Hippocampal formation (tissue), 2 donors: ENCODE measurements around the gene GPBP1.
A peak's percentile ranks its signal among the peaks of the same experiment; 100 is the strongest.
"Not testable (repeated sequence)": the region's sequence is repeated elsewhere in the genome, so short reads cannot be mapped to it uniquely, and the experiment has no call there.

Experiments used
- DNase-seq, 2 donors: peaks; one replicate each; lab custom pipeline; 2025; lab: John Stamatoyannopoulos, UW

GPBP1 gene, protein sequence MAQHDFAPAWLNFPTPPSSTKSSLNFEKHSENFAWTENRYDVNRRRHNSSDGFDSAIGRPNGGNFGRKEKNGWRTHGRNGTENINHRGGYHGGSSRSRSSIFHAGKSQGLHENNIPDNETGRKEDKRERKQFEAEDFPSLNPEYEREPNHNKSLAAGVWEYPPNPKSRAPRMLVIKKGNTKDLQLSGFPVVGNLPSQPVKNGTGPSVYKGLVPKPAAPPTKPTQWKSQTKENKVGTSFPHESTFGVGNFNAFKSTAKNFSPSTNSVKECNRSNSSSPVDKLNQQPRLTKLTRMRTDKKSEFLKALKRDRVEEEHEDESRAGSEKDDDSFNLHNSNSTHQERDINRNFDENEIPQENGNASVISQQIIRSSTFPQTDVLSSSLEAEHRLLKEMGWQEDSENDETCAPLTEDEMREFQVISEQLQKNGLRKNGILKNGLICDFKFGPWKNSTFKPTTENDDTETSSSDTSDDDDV

DNA sequence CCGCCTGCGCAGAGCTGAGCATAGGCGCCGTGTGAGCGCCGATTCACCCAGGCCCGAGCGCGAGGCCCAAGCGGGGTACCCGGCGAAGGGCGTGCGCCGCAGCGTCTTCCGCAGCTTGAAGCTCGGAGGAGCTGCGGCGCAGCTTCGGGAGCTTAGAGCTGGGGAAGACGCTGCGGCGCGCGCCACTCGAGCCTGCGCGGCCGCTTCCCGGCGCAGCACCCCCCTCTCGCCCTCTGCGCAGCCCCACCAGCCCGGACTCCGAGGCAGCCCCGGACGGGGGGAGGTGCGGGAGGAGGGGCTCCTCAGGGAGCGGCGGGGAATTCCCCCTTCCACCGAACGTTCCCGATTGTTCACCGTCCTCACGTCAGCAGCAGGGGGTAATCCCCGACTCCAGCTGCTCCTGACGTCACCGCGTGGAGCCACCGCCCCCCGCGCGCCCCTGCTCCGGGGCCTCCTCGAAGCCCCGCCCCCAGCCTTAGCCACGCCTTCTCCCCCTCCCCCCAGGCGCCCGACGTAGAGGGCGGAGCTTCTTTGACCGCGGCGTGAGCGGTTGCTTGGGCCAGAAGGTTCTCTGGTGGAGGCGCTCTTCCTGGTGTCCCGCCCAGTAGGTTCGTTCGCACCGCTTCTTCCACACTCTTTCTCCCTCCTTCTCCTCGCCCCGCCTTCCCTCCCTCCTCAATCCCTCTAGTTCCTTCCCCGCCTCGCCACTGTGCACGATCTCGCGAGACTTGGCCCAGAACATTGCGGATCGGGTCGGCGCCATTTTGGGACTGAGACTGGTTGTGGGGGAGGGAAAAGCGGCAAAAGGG lies at the start of gene GPBP1:
Gene GPBP1, plus strand, starts transcription at position 741 of the 809 bp plus-strand sequence. CDS start 40,072 bp downstream, outside the sequence.
- peak; percentile 97 to 98 for DNase-seq

DNA sequence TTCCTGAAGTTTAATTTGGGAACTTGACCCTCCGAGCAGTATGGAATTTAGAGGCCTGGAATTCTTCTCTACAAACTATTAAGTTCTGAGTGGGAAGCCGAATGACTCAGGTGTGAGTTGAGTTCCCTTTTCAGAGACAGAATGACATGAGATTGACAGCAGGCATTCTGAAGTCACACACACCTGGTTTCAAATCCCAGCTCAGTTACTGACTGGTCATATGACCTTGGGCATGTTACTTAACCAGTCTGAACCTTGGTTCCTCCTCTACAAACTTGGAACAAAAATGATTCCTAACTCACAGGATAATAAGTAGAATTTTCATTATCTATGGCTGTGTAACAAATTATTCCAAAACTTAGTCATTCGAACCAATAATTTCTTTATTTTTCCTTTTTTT lies 45.5 kb upstream of the GPBP1 start:
- DNase-seq = no peak

DNA sequence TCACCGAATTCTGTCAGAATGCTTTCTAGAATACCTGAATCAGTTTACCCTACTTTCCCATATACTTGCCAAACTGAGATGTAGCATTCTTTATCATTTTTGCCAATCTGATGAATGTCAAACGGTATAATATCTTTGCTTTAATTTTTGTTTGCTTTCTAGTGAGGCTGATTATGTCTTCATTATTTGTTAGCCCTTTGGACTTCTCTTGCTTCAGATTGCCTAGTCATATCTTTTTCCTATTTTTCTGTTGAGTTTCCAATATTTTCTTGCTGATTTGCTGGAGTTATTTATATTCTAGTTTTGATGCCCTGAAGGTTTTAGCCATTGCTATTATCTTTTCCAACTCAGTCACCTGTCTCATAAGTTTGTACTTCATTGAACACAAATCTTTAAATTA lies 40.3 kb upstream of the GPBP1 start:
- no peak for DNase-seq

DNA sequence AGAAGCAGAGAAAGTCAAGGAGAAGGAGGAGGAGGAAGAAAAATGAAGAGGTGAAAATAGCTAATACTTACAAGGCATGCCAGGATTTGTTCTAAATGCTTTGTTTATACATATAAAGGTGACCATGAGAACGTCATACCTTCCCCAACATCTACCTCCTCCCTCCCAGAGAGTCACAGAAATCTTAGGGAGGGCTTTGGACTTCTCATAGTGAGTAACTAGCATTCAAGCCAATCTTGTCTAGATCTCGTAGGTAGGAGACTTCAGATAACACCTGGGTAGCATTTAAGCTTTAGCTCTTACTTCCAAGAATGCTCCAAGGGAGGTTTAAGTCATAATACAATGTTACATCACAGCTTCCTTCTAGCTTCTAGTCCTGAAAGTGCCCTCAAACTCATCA lies 36.5 kb upstream of the GPBP1 start:
- DNase-seq = no peak

DNA sequence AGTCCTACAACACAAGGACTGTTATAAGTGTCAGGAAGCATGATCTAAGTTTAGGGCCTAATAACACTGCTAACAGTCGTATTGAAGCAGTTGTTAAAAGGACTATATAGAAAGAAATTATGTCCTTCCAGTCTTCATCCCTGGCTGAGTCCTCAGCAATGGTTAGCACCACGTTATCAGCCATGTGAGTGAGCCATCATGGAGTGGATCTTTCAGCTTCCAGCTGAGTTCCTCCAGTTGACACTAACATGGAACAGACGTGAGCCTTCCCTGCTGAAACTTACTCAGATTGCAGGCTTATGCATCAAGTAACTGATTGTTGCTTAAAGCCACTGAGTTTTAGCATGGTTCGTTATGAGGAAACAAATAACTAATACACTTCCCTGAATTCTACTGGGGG lies 21.5 kb upstream of the GPBP1 start:
- no peak for DNase-seq

DNA sequence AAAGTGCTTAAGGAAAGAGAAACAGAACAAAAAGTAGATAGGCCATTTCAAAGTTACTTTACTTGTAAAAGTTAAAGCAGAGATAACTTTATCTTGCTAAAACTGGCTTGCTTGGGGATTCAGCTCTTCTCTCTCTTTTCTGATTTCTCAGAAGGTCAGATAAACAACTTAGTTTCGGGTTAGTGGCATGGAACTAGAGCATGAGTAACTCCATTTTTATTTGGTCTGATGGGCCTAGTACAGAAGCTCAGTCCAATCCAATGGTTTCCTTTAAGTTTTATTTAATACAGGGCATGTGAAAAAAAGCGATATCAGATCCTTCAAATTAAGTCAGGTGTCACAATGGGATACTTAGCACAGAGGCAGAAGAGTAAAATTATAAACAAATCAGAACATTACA lies 18.8 kb upstream of the GPBP1 start:
- DNase-seq = no peak

DNA sequence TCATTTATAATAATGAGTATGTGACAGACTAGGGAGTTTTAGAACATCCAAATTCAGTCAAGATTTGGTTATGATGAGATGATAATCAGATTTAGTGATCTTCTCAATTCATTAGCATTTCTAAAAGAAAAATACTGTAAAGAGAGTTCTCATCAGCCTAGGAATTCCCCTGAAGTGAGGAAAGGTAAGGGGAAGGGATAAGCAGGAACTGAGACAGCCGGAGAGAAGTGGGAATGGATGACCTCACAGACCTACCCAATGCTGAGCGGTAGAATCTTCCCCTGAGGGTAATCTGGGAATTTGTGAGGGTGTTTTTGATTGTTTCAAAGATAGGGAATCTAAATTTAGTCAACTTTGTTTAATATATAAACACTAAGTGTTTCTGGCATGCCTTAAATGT lies 16.7 kb upstream of the GPBP1 start:
- DNase-seq = no peak

DNA sequence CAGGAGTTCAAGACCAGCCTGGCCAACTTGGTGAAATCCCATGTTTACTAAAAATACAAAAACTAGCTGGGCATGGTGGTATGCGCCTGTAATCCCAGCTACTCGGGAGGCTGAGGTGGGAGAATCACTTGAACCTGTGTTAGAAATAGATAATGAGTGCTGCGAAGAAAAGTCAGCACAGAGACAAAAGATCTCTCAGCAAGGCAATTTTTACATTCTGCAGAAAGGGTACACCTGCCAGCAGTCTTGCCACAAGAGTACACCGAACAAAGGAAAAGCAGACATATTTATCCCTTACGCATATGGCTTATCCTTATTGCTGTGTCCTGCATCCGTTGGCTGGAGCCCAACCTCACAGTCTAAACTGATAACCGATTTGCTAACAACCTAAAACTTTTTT lies 16.2 kb upstream of the GPBP1 start:
- DNase-seq = no peak

DNA sequence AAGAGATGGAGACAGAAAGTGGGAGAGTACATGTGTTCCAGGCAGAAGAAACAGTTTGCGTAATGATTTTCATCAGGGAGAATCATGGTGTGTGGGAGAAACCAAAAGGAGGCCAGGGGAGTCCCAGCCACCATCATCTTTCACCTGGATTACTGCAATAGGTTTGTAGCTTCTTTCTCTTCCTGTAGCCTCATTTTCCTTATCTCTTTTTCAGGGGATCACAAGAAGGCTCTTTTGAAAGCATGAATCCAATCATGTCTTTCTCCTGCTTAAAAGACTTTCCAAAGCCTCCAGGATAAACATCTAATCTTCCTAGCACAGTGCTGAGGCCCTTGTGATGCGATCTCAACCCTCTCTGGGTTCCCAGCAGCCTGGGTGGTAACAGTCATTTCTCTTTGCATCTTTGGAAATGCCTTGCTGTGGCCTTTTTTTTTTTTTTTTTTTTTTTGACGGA lies 10.3 kb upstream of the GPBP1 start:
- no peak for DNase-seq

DNA sequence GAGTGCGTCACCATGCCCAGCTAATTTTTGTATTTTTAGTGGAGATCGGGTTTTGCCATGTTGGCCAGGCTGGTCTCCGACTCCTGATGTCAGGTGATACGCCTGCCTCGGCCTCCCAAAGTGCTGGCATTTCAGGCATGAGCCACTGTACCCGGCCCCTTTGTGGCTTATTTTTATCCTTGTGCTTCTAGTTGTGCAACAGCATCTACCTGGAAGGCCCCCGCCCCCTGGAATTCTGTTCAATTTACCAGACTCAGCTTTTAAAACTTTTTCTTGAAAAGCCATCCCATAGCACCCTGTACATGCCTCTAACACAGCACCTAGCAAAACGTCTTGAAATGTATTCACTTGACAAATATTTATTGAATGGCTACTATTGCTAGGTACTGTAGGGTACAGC lies 9.7 kb upstream of the GPBP1 start:
- DNase-seq = no peak

DNA sequence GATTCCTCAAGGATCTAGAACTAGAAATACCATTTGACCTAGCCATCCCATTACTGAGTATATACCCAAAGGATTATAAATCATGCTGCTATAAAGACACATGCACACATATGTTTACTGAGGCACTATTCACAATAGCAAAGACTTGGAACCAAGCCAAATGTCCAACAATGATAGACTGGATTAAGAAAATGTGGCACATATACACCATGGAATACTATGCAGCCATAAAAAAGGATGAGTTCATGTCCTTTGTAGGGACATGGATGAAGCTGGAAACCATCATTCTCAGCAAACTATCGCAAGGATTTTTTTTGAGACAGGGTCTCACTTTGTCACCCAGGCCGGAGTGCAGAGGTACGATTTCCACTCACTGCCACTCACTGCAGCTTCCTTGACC lies 8.7 kb upstream of the GPBP1 start:
- not testable (repeated sequence) for DNase-seq

DNA sequence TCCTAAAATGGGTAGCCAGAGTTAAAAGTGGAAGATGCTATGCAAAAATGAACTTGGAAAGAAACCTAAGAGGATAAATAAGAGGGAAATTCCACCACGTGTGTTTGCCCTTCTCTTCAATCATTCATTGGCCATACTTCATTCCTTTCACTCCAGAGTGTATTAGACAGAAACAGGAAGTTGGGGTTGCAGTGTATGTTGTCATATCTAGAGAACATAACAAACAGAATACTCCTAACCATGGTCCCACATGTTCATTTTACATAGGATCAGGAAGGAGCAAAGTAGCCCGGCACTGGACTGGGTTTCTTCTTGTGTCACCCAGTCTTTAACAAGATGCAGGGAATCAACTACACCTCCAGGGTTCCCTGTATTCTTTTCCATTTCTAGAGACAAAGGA lies 7.6 kb upstream of the GPBP1 start:
- no peak for DNase-seq

DNA sequence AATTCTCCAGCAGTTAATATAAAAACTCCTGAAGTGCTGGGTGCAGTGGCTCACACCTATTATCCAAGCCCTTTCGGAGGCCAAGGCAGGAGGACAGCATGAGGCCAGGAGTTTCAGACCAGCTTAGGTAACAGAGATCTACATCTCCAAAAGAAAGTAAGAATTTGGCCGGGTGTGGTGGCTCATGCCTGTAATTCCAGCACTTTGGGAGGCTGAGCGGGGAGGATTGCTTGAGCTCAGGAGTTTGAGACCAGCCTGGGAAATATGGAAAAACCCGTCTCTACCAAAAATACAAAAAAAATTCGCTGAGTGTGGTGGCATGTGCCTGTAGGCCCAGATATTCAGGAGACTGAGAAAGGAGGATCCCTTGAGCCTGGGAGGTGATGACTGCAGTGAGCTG lies 6.7 kb upstream of the GPBP1 start:
- no peak for DNase-seq

DNA sequence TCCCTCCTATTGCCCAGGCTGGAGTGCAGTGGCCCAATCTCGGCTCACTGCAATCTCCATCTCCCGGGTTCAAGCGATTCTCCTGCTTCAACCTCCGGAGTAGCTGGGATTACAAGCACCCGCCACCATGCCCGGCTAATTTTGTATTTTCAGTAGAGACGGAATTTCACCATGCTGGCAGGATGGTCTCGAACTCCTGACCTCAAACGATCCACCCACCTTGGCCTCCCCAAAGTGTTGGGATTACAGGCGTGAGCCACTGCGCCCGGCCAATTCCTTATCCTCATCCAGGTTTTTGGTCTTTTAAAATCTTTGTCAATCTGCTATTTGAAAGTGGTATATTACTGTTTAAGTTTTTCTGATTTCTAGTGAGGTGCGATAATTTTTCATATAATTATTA lies 3.7 kb upstream of the GPBP1 start:
- not testable (repeated sequence) for DNase-seq

DNA sequence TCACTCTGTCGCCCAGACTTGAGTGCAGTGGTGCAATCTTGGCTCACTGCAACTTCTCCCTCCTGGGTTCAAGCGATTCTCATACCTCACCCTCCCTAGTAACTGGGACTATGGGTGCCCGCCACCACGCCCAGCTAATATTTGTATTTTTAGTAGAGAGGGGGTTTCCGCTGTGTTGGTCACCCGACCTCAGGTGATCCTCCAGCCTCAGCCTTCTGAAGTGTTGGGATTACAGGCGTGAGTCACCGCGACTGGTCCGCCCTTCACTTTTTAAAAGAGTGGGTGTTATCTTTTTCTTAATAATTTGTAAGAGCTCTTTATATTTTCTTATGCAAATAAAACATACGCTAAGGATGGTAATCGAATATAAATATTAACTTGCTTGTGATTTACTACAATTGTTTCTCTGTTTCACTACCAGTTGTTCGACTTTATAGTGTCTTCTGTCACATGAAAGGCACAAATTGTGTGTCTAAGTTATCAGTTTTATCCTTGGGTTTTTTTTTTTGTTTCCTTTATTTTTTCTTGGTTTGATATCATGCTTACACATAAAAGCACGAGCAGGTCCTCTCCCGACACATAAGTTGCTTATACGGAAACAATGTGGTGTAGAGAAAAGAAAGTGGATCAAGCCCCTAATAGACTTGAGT lies 1.9 kb upstream of the GPBP1 start:
- no peak for DNase-seq

DNA sequence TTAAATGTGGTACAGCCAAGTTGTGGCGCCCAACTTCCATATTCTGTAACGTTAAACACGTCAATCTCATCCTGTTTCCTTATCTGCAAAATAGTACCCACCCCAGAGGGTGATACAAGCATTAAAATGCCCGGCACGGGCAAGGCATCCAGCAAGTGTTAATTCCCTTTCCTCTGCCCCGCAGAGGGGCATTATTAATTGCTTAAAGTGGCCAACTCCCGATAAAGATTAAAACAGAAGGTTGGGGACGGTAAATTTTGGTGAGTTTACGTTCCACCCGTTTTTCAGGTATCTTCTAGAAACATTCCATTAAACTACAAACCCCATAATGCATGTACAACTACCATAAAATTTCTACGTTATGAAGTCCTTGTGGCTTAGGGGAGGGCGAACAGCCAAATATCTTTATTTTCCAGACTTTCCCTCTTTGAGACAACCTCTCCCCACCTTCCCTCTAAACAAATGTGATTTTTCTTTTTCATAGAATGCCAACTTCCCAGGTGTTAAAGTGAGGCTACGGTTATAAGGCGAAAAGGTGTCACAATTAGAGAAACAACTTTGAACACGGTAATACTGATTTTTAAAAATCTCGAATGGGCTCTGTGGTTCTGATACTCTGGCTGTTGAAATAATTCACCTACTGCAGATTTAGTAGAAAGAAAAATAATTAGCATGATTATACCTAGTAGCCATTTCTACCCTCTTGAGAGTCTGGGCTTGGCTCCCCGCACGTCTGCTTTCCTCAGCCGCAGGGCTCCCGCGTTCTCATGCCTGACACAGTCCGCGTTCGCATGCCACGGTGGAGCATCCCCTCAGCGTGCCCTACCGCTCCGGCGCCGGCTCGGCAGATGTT lies 1.2 kb upstream of the GPBP1 start:
- no peak for DNase-seq

DNA sequence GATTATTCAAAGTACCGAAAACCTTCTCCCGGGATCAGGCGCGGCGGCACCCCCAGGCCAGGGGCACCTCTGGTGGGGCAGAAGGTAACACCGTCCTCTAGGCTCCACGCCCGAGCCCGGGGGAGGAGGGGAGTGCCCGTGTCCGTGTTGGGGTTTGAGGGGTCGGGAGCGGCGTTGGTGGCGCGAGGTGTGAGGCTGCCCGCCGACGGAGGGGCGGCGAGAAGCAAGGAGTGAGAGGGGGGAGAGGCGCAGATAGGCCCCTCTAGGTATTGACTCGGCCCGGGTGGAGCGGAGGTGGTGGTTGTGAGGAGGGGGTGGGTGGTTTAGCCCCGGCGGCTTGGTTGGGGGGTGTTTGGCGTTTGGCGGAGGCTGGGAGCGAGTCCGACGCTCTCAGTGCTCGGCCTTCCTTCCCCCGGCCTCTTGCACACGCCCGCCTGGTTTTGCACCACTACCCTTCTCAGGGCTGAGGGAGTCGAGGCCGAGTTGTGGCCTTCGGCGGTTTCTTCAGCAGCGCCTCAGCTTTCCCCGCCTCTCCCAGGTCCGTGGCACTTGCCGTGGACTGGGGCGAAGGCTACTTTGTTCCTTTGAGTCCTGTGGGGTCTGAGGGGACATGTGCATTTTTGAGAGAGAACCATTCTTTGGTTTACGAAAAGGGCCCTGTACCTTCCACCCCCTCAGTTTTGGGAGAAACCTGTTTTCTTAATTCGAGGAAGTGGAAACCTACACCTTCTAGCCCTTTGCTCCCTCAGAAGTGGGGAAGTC lies 450 bp downstream of the GPBP1 start:
- DNase-seq = peak in 1 of 2 donors; percentile 32

DNA sequence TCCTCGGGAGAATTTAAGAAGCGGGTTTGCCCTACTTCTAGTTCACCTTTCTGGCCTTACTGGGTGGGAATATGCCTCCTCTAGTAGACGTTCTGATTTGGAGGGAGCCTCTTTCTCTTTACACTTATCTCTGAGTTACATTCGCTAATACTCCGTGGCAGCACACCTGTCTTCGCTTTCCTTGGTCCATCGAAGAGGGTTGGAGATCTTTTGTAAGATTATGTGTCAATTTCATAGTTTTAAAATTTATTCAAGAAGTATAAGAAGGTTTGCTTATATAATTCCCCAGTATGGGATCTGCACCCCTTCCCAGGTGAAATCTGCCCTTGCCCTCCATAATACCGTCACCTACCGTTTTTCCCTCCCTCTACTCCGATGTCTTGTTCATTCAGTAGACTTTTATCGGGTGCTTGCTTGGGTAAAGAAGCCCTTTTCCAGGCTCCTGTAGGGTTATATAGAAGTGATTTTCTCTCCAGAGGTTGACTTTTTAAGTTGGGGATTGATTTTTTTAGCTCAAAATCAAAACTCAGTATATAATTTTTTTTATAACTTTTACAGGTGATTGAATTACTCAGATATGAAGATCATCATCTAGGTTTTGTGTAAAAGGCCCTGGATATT lies 1.1 kb downstream of the GPBP1 start:
- DNase-seq = no peak

DNA sequence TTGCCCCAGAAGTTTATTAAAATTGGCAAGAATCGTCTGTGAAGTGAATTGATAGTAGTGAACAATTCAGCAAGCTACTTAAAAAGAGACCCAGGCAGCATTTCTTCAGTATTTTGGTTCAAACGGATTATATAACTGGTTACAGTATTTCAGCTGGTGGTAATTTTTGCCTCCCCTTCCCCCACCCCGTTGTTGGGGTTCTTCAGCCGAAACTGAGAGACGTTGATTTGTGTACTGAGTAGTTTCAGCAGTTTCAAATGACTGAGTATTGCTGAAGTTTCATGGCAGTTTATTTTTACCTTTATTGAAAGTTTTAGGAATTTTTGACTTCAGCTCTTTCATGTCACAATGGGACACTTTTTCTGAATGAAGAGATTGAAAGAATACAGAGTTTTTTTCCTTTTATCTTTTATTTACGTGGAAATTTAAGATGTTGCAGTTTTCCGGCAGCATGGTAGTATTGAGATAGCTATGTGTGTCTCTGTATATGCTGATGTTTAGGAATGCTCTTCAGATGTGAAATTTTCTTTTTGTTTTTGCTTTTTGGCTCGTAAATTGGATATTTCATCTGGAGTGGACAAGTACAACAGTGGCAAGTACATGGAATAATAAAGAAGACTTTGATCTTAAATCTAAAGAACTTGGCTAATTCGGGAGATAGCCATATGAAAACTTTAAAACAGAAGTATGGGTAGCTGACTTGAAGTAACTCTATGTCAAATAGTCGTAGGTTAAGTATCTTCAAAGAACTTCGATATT lies 1.9 kb downstream of the GPBP1 start:
- DNase-seq = no peak
